CD4-positive, alpha-beta memory T cell (primary cell): ENCODE data around the gene ABCB1. TPM values are rescaled to one million over a fixed set of nuclear protein-coding genes. Genes with fewer than 3 reads are reported as not detected.

Source experiments
- CTCF ChIA-PET: fragments of 350-600 bp; sonication (Branson Sonifier 250); formaldehyde crosslinking; loops from one replicate; lab custom pipeline; 2021; ENCODE audit warnings: inconsistent platforms; ENCODE audit not compliant: partially characterized antibody; lab: Charles Lee
- POLR2A ChIA-PET: fragments of 350-600 bp; sonication (Branson Sonifier 250); formaldehyde crosslinking; loops from one replicate; lab custom pipeline; 2021; ENCODE audit not compliant: partially characterized antibody; lab: Charles Lee
- DNase-seq, 5 donors: peaks; one replicate each; pipeline versions ENCODE4 v3.0.0 to v3.0.0-alpha.2; 2020 to 2022; ENCODE audit warnings: mixed read lengths in 1 of 5
- H3K27ac ChIP-seq: one replicate; pipeline ENCODE4 v1.7.0; 2013; ENCODE audit warnings: low read depth, low read length
- H3K27me3 ChIP-seq: 2 replicates; pipeline ENCODE4 v1.7.0; 2013; ENCODE audit warnings: mild to moderate bottlenecking, low read length, moderate library complexity; ENCODE audit not compliant: insufficient read depth
- H3K36me3 ChIP-seq: 2 replicates; pipeline ENCODE4 v1.7.0; 2013; ENCODE audit warnings: mild to moderate bottlenecking, low read length, moderate library complexity; ENCODE audit not compliant: insufficient read depth
- H3K4me1 ChIP-seq: 2 replicates; pipeline ENCODE4 v1.7.0; 2013; ENCODE audit warnings: mild to moderate bottlenecking, low read length, moderate library complexity; ENCODE audit not compliant: insufficient read depth
- H3K4me3 ChIP-seq, 2 donors: one replicate each; pipeline ENCODE4 v1.7.0; 2013; ENCODE audit warnings: low read length in 2 of 2, mild to moderate bottlenecking in 1 of 2
- H3K9me3 ChIP-seq, 2 donors: one replicate each; pipeline ENCODE4 v1.7.0; 2013; ENCODE audit warnings: low read length in 2 of 2, control low read depth in 1 of 2; ENCODE audit not compliant: control insufficient read depth in 1 of 2
- H3K27ac Mint-ChIP-seq, 7 donors: one replicate each; pipeline ENCODE4 v1.8.0; 2020 to 2021; ENCODE audit warnings: mixed read lengths in 7 of 7, mild to moderate bottlenecking in 6 of 7, inconsistent platforms in 3 of 7, moderate library complexity in 3 of 7
- H3K27me3 Mint-ChIP-seq, 2 donors: one replicate each; pipeline ENCODE4 v1.8.0; 2020 to 2021; ENCODE audit warnings: mixed read lengths in 2 of 2
- H3K36me3 Mint-ChIP-seq, 2 donors: one replicate each; pipeline ENCODE4 v1.8.0; 2020 to 2021; ENCODE audit warnings: mixed read lengths in 2 of 2, inconsistent platforms in 1 of 2, mild to moderate bottlenecking in 1 of 2
- H3K4me1 Mint-ChIP-seq, 4 donors: one replicate each; pipeline ENCODE4 v1.8.0; 2020 to 2021; ENCODE audit warnings: mixed read lengths in 4 of 4, mild to moderate bottlenecking in 1 of 4
- H3K4me3 Mint-ChIP-seq, 8 donors: one replicate each; pipeline ENCODE4 v1.8.0; 2020 to 2021; ENCODE audit warnings: mixed read lengths in 8 of 8, mild to moderate bottlenecking in 7 of 8, moderate library complexity in 6 of 8, inconsistent platforms in 3 of 8
- H3K9me3 Mint-ChIP-seq, 8 donors: one replicate each; pipeline ENCODE4 v1.8.0; 2020 to 2021; ENCODE audit warnings: mixed read lengths in 8 of 8, mild to moderate bottlenecking in 5 of 8, inconsistent platforms in 3 of 8, moderate library complexity in 1 of 8
- intact Hi-C: fragments of 100-400 bp; cut with micrococcal nuclease; formaldehyde crosslinking; loops from one replicate; pipeline ENCODE4 v1.15.1; 2023
- polyA plus RNA-seq, 2 donors: library from polyadenylated mRNA; unstranded; fragments of 300-500 nt; fragmentation: Illumina TruSeq; gene quantifications; one replicate each; pipeline ENCODE4 v1.2.3, GENCODE V29; 2021
- total RNA-seq, 2 experiments: library from RNA; stranded (reverse); gene quantifications; one replicate each; pipeline ENCODE4 v1.2.3, GENCODE V29; 2021

The ABCB1 gene
- total and polyA plus RNA-seq, 4 experiments from 2014 or later = 15.4 to 27.1 (median 23.4) TPM

DNA sequence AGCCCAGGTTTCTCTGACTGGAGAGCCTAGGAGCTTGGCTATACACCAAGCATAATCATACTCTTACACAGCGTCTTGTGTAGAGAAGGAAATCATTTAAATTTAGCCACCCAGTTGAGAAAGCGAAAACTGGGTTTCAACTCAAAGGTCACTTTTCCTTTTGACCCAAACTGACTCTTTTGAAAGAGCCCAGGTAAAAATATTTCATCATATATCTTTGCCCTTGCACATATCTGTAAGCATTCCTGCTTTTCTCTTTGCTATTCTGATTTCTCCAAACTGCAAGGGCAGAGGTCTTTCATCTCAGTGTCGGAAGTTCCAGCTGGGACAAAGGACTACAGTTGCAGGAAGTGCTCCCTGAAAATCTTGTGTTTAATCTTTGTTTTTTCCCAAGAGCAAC is 103.2 kb downstream of the ABCB1 start:
- H3K4me3 ChIP-seq = no peak overlapping the region
- H3K27me3 ChIP-seq = no peaks in the 10 kb centered on the region
- no peaks in the 10 kb centered on the region for H3K36me3 ChIP-seq
- H3K9me3 ChIP-seq = no peaks in the 10 kb centered on the region
- H3K4me1 Mint-ChIP-seq = no peaks in the 10 kb centered on the region
- H3K36me3 Mint-ChIP-seq = peaks cover 0 to 3% of the 10 kb centered on the region in 2 donors
- H3K4me3 Mint-ChIP-seq = no peak overlapping the region
- peaks cover 0 to 4% (median 0%) of the 10 kb centered on the region in 8 donors for H3K9me3 Mint-ChIP-seq
- ChIA-PET CTCF (interaction anchor here (1.3 kb wide), 1 partner anchor 14 kb away, joined by 3 read pairs; no protein-coding TSS in a partner anchor), POLR2A (no interaction called here)
- intact Hi-C loops = no loop called here
- H3K27me3 Mint-ChIP-seq = peaks cover 0 to 6% of the 10 kb centered on the region in 2 donors
- no peaks in the 10 kb centered on the region for H3K4me1 ChIP-seq
- no peak overlapping the region for H3K27ac ChIP-seq
- H3K27ac Mint-ChIP-seq = no peak overlapping the region
- DNase-seq = no peak

DNA sequence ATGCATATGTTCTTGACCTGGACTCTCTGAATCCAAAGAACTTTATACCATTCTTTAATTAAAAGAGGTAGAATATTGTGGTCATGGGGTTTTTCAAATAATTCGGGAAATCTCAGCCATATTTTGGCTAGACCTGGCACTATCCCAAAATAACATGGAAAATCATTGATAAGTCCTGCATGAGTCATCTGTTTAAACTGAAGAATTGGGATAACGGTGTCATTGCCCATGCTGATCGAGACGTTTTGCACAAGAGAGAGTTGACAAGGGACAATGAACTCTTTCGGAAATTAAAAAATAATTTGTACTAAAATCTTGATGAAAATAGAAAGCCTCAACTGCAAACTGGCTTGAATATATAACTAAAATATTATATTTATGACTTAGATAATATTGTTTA is 105.3 kb downstream of the ABCB1 start:
- ChIA-PET CTCF (no interaction called here), POLR2A (no interaction called here)
- H3K27ac ChIP-seq = no peak overlapping the region
- no peaks in the 10 kb centered on the region for H3K36me3 ChIP-seq
- Mint-ChIP-seq H3K4me3 (no peak overlapping the region), H3K9me3 (peaks cover 0 to 4% (median 0%) of the 10 kb centered on the region in 8 donors), H3K36me3 (peaks cover 0 to 3% of the 10 kb centered on the region in 2 donors), H3K4me1 (no peaks in the 10 kb centered on the region), H3K27me3 (peaks cover 0 to 3% of the 10 kb centered on the region in 2 donors), H3K27ac (no peak overlapping the region)
- H3K9me3 ChIP-seq = no peaks in the 10 kb centered on the region
- H3K27me3 ChIP-seq = no peaks in the 10 kb centered on the region
- DNase-seq = no peak
- H3K4me1 ChIP-seq = no peaks in the 10 kb centered on the region
- no peak overlapping the region for H3K4me3 ChIP-seq
- intact Hi-C loops = no loop called here

DNA sequence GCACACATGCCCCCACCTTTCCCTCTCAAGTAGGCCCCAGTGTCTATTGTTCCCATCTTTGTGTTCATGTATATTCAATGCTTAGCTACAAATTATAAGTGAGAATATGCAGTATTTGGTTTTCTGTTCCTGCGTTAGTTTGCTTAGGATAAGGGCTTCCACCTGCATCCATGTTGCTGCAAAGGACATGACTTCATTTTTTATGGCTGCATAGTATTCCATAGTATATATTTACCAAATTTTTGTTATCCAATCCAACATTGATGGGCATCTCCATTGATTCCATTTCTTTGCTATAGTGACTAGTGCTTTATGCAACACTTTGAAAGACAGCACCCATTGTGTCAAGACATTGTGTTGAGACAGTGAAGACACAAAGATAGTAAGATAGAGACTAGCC is 106.2 kb downstream of the ABCB1 start:
- intact Hi-C loops = no loop called here
- no peaks in the 10 kb centered on the region for H3K36me3 ChIP-seq
- H3K4me1 ChIP-seq = no peaks in the 10 kb centered on the region
- H3K4me3 ChIP-seq = no peak overlapping the region
- CTCF ChIA-PET = no interaction called here
- no peaks in the 10 kb centered on the region for H3K27me3 ChIP-seq
- no peaks in the 10 kb centered on the region for H3K9me3 ChIP-seq
- POLR2A ChIA-PET = no interaction called here
- H3K4me3 Mint-ChIP-seq = peak overlapping the region in 1 of 8 donors; percentile 41
- DNase-seq = no peak
- no peak overlapping the region for H3K27ac Mint-ChIP-seq
- no peaks in the 10 kb centered on the region for H3K4me1 Mint-ChIP-seq
- H3K27me3 Mint-ChIP-seq = peaks cover 0 to 3% of the 10 kb centered on the region in 2 donors
- H3K9me3 Mint-ChIP-seq = peaks cover 0 to 4% (median 0%) of the 10 kb centered on the region in 8 donors
- no peaks in the 10 kb centered on the region for H3K36me3 Mint-ChIP-seq
- no peak overlapping the region for H3K27ac ChIP-seq

DNA sequence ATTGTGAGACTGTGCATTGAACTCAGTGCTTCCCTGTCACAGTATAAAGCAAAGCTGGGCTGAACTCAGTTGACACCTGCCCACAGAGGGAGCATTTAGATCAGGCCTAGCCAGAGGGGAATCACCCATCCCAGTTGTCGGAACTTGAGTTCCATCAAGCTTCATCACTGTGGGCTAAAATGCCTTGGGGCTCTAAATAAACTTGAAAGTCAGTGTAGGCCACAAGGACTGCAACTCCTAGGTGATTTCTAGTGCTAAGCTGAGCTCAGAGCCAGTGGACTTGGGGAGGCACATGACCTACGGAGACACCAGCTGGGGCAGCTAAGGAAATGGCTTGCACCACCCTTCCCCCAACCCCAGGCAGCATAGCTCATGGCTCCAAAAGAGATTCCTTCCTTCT is 117.6 kb downstream of the ABCB1 start:
- no peak overlapping the region for H3K27ac Mint-ChIP-seq
- Histone ChIP-seq H3K27ac (no peak overlapping the region), H3K36me3 (no peaks in the 10 kb centered on the region), H3K27me3 (no peaks in the 10 kb centered on the region), H3K9me3 (no peaks in the 10 kb centered on the region), H3K4me3 (no peak overlapping the region), H3K4me1 (no peaks in the 10 kb centered on the region)
- no peak overlapping the region for H3K4me3 Mint-ChIP-seq
- CTCF ChIA-PET = interaction anchor here (0.8 kb wide), 1 partner anchor 14 kb away, joined by 3 read pairs; no protein-coding TSS in a partner anchor
- no peak for DNase-seq
- peaks cover 0 to 1% (median 0%) of the 10 kb centered on the region in 8 donors for H3K9me3 Mint-ChIP-seq
- H3K4me1 Mint-ChIP-seq = no peaks in the 10 kb centered on the region
- peaks cover 1 to 22% of the 10 kb centered on the region in 2 donors for H3K27me3 Mint-ChIP-seq
- no peaks in the 10 kb centered on the region for H3K36me3 Mint-ChIP-seq
- POLR2A ChIA-PET = no interaction called here
- intact Hi-C loops = no loop called here

DNA sequence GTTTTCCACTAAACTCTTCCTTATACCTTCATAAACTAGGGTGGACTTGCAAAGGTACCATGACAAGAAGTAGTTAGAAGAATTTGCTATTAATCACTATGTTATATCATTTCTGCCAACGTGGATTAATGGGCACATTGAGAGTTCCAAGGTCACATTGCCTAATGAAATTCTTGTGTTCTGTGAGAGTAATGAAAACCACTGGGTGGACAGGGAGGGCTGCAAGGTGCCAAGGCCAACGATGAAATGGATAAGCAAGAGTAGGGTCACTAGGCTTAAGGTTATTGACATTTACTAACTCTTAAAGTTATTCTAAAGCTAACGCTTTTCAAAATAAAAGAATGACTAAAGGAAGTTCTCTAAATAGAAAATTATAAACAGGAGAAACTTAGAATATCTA is 118.6 kb downstream of the ABCB1 start:
- H3K4me1 ChIP-seq = no peaks in the 10 kb centered on the region
- H3K4me3 ChIP-seq = no peak overlapping the region
- POLR2A ChIA-PET = no interaction called here
- H3K36me3 Mint-ChIP-seq = no peaks in the 10 kb centered on the region
- H3K9me3 Mint-ChIP-seq = no peaks in the 10 kb centered on the region
- no peak overlapping the region for H3K4me3 Mint-ChIP-seq
- CTCF ChIA-PET = no interaction called here
- no peak overlapping the region for H3K27ac ChIP-seq
- no peaks in the 10 kb centered on the region for H3K36me3 ChIP-seq
- H3K27ac Mint-ChIP-seq = no peak overlapping the region
- no peaks in the 10 kb centered on the region for H3K9me3 ChIP-seq
- no peak for DNase-seq
- no peaks in the 10 kb centered on the region for H3K4me1 Mint-ChIP-seq
- peaks cover 4 to 22% of the 10 kb centered on the region in 2 donors for H3K27me3 Mint-ChIP-seq
- intact Hi-C loops = no loop called here
- no peaks in the 10 kb centered on the region for H3K27me3 ChIP-seq

DNA sequence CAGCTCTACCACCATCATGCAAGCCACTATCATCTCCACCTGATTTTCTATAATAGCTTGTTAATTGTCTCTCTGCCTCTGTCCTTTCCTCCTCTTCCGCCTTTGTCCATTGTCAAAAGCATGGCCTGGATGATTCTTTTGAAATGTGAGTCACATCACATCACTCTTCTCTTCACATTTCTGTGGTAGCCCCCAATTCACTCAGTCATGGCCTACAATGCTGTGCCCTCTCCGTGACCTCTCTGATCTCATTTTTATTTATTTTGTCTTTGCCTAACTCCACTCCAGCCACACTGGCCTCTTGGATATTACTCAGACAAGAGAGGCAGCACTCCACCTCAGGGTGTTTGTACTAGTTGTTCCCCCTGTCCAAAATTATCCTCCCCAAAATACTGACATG is 120.3 kb downstream of the ABCB1 start:
- Histone ChIP-seq H3K36me3 (no peaks in the 10 kb centered on the region), H3K27me3 (peaks cover 7% of the 10 kb centered on the region), H3K4me1 (no peaks in the 10 kb centered on the region), H3K9me3 (no peaks in the 10 kb centered on the region), H3K27ac (no peak overlapping the region), H3K4me3 (no peak overlapping the region)
- peaks cover 0 to 10% (median 4%) of the 10 kb centered on the region in 4 donors for H3K4me1 Mint-ChIP-seq
- no peaks in the 10 kb centered on the region for H3K9me3 Mint-ChIP-seq
- intact Hi-C loops = no loop called here
- POLR2A ChIA-PET = no interaction called here
- DNase-seq = no peak
- no peak overlapping the region for H3K27ac Mint-ChIP-seq
- no peaks in the 10 kb centered on the region for H3K36me3 Mint-ChIP-seq
- H3K27me3 Mint-ChIP-seq = peaks cover 15 to 19% of the 10 kb centered on the region in 2 donors
- CTCF ChIA-PET = no interaction called here
- H3K4me3 Mint-ChIP-seq = no peak overlapping the region

DNA sequence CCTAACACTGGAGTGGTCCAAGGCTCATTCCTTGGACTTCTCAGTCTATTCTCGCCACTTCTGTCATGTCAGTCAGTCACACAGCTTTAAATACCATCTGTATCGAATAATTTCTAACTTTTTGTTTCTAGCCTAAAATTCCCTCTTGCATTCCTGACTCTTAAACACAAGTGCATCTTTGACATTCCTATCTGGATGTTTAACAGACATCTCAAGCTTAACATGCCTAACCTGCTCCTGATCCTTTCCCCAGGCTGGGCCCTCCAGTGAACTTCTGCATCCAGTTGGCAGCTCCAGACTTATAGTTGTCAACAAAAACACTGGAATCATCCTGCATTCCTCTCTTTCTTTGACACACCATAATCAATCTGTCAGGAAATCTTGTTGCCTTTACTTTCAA is 120.7 kb downstream of the ABCB1 start:
- Mint-ChIP-seq H3K4me1 (peaks cover 1 to 12% (median 5%) of the 10 kb centered on the region in 4 donors), H3K27ac (no peak overlapping the region), H3K9me3 (no peaks in the 10 kb centered on the region), H3K36me3 (no peaks in the 10 kb centered on the region), H3K4me3 (no peak overlapping the region), H3K27me3 (peaks cover 17% of the 10 kb centered on the region in 2 donors)
- peaks cover 7% of the 10 kb centered on the region for H3K27me3 ChIP-seq
- intact Hi-C loops = no loop called here
- no peak overlapping the region for H3K4me3 ChIP-seq
- no peak for DNase-seq
- POLR2A ChIA-PET = no interaction called here
- CTCF ChIA-PET = no interaction called here
- no peak overlapping the region for H3K27ac ChIP-seq
- H3K36me3 ChIP-seq = no peaks in the 10 kb centered on the region
- H3K4me1 ChIP-seq = peaks cover 4% of the 10 kb centered on the region
- no peaks in the 10 kb centered on the region for H3K9me3 ChIP-seq

DNA sequence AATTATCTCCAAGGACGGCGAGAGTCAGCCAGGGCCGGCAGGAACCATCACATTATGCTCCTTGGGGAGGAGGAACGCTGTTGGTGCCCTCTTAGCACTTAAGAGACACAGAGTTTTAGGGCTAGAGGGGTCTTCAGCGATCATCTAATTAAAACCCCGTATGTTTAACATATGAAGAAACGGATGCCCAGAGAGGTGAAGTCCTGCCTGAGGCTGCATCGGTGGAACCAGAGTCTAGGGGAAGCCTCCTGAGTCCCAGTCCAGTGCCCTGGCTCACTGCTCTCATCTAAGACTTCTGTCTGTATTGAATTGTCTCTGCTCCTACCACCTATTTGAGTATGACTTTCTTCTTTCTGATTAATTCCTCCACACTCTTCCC is 124.5 kb downstream of the ABCB1 start:
- Histone ChIP-seq H3K27me3 (peaks cover 16% of the 10 kb centered on the region), H3K4me3 (no peak overlapping the region), H3K27ac (no peak overlapping the region), H3K4me1 (peaks cover 4% of the 10 kb centered on the region), H3K9me3 (no peaks in the 10 kb centered on the region), H3K36me3 (no peaks in the 10 kb centered on the region)
- Mint-ChIP-seq H3K27me3 (peaks cover 25 to 32% of the 10 kb centered on the region in 2 donors), H3K27ac (no peak overlapping the region), H3K36me3 (no peaks in the 10 kb centered on the region), H3K4me3 (peak overlapping the region in 7 of 8 donors; percentile 15 to 60 (median 33)), H3K4me1 (peaks cover 5 to 21% (median 12%) of the 10 kb centered on the region in 4 donors), H3K9me3 (no peaks in the 10 kb centered on the region)
- no peak for DNase-seq
- POLR2A ChIA-PET = no interaction called here
- intact Hi-C loops = no loop called here
- CTCF ChIA-PET = no interaction called here
